MV-4-11 (cell line): Measurements from ENCODE around the gene SGCD.
"Not testable (repeated sequence)": the region's sequence is repeated elsewhere in the genome, so short reads cannot be mapped to it uniquely, and the experiment has no call there.

Experiments
- DNase-seq: peaks from one replicate; lab custom pipeline; 2025; lab: John Stamatoyannopoulos, UW

SGCD gene

GRCh38 chr5:156628421-156628820 is 301.5 kb downstream of the SGCD start:
- DNase-seq: no peak

GRCh38 chr5:156631005-156631404 is 304.0 kb downstream of the SGCD start:
- no peak for DNase-seq

DNA sequence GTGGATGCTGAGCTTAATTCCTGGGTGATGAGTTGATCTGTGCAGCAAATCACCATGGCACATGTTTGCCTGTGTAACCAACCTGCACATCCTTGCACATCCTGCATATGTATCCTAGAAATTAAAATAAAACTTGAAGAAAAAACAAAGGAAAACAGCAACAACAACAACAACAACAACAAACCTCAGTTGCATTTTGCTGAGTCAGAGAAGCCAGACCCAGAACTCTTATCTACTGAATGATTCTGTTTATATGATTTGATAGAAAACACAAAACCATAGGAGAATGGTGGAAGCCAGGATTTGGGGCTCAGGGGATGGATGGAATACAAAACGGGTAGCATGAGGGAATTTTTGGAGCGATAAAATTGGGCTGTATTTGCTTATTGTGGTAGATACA is 307.3 kb downstream of the SGCD start:
- no peak for DNase-seq

- DNase-seq: no peak
These were observed 313.8 kb downstream of the SGCD start for GRCh38 chr5:156640691-156641241.

- no peak for DNase-seq
These were observed 314.7 kb downstream of the SGCD start for GRCh38 chr5:156641686-156642085.

DNA sequence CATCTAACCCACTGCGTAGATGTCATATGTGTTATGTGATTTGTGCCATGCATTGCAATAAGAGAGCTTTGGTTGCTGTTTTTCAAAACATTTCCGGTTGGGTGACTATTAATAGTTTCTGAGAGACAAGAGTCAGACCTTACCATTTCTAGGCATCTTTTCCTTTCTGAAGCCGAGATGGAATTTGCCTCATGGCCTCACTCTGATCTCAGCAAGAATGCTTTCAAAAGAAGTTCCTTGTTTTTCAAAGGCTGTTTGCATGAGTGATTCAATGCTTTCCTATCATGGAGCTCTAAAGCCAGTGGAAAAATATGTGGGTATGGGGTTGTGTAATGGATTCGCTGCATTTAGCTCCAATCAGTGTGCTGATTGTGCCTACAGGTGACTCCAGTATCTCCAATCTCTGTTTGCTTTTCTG is 320.1 kb downstream of the SGCD start:
- no peak for DNase-seq

DNA sequence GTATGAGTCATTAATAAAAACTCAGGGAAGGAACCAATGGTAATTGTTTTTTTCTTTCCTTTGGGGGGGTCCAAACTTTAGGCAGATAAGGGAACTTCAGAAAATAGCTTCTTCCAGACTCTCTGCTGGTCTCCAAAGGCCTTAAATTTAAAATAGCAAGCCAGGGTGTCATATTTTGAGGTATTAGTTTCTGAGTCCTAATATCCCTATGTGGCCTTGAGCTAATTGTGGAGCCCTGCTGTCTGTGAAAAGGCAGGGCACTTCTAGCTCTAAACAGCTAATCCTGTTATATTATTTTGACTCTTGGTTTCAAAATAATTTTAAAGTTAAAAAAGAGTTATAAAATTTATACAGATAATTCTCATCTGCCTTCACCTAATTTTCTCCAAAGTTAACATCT is 327.5 kb downstream of the SGCD start:
- DNase-seq: no peak

- DNase-seq: no peak
These were observed 328.8 kb downstream of the SGCD start for GRCh38 chr5:156655732-156656131.

DNA sequence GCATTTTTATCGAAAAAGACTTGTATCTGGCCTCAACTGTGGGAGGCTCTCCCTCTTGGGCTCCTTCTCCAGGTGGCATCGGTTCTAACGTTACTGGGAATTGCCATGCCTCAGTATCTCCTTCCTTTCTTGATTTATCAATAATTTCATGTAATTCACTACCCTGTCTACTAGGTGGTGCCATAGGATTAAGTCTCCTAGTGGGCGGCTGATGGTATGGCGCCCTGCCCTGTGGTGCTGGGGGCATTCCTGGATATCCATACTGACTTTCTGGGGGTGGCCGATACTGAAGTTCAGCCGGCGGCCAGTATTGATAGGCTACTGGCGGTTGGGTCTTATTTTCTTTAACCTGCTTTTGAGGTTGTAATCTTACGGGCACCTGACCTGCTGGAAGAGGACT is 337.9 kb downstream of the SGCD start:
- DNase-seq: not testable (repeated sequence)

- DNase-seq: not testable (repeated sequence)
These were observed 339.7 kb downstream of the SGCD start for GRCh38 chr5:156666686-156667085.

GRCh38 chr5:156667616-156668015 is 340.7 kb downstream of the SGCD start:
- no peak for DNase-seq

DNA sequence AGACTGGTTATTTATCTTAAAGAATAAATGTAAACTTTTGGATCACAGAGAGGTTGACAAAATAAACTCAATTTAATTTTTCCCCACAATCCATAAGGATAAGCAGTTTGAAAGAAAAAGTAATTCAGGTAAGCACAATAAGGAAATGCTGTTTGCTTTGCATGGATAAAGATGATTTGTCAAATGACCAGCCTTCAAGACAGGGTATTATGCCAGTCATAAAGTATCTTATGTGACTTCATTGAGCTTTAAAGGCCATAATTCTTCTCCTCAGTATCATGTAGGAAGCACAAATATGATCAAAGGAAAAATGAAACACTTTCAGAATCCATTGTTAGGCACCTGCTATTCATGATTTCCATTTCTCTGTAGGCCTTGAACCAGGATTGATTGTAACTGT is 342.5 kb downstream of the SGCD start:
- no peak for DNase-seq

DNA sequence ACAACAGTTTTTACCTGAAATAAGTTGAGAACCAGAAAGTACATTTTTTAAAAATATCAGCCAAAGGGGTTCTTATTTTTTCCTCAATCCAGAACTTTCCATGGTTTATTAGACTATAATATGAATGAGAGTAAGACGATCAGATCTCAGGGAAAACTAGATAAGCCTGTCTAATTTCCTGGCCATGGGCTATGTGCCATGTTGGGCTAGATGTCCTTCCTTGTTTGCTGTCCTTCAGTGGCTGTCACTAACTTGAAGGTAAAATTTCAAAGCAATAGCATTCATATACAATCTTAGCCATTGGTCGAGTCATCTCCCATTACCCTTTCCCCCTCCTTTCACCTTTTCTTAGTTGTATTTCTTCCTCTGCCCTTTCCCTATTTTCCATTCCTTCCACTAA is 343.7 kb downstream of the SGCD start:
- no peak for DNase-seq

DNA sequence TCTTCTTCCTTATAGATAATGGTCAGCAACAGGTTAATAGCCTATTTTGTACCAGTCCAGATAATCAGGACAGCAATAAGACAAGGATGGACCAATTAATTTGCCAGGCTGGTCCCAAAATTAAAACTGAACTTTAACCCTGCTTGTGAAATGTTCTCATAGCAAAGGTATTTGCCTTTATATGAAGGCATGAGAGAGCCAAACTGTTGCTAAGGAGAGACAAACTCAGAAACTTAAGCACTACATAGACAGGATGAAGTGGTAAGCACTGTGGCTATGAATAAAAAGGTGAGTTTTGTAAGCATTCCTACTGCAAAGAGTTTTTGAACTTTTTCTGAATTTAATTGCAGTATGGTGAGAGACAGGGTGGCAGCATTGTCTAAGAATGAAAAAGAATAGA is 348.4 kb downstream of the SGCD start:
- DNase-seq: no peak

GRCh38 chr5:156677963-156678362 is 351.0 kb downstream of the SGCD start:
- DNase-seq: no peak

GRCh38 chr5:156678484-156678883 is 351.5 kb downstream of the SGCD start:
- DNase-seq: no peak

- DNase-seq: no peak
These were observed 353.9 kb downstream of the SGCD start for GRCh38 chr5:156680831-156681230.

DNA sequence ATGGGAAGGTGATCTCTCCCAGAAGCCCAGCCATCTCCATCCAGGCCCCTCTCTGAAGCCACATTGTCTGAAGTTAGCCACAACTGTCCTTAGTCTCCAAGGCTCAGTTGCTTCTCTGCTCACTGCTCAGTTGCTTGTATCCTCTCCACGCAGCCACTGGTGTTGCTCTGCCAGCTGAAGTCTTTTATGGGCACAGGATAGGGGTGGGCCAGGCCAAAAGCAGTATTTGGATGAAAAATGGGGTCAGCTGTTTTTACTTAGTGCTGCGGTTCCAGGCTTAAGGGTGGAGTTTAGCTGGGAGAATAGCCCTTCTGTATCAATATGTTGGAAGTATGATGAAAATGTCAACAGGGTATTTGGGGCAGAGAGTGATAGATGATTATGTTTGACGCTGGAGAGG is 354.3 kb downstream of the SGCD start:
- DNase-seq: no peak

DNA sequence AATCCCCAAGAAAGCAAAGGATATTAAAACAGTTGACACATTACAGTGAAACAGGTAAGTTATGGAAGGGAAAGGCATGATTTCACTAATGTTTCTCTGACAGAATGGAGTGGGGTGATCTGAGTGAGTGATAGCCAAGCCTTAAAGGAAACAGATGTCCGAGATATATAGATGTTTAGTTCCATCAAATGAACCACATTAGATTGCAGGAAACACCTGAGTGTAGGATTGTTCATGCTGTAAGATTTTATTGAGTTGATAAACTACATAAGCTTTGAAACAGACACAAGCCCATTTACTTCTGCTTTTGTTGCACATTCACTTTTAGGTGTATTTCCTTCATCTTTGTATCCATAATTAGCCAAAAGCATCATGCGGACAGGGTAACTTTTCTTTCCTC is 356.0 kb downstream of the SGCD start:
- DNase-seq: no peak

- DNase-seq: no peak
These were observed 356.5 kb downstream of the SGCD start for GRCh38 chr5:156683509-156683908.

DNA sequence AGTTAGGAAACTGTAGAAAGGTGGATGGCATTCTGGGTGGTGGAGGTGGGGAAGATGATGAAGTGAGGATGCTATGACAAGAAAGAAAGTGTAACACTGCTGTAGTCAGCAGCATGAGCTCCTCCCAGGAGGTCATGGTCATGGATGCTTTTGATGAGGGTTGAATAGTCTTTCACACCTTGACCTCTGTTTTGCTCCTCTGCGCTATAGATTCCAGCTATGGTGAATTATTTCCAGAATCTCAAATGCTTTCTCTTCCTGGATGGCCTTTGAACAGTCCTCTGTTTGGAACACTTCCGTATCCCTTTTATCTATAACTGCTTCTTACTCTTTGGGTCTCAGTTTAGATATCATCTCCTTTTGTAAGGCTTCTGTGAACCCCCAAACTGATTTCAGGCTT is 357.3 kb downstream of the SGCD start:
- DNase-seq: no peak

GRCh38 chr5:156685481-156685880 is 358.5 kb downstream of the SGCD start:
- no peak for DNase-seq

DNA sequence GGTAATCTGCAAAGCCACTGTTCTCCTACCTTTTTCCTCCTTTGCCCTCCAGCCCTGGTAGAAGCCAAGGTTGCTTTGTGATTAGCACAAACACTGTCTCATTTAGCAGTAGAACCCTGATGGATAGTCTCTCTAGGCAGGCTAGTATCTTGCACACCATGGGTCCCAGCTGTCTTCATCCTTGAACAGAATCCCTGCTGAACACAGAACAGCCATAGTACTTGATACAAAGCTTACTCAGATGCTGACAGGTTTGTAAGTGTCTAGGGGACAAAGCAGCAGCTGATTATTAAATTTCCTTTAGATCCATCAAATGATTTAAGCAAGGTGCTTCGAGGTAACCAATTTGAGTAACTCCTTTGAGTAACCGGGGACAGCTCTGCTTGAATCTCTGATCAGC is 359.4 kb downstream of the SGCD start:
- DNase-seq: no peak

GRCh38 chr5:156686796-156687195 is 359.8 kb downstream of the SGCD start:
- DNase-seq: no peak

- no peak for DNase-seq
These were observed 360.6 kb downstream of the SGCD start for GRCh38 chr5:156687514-156687913.
